Measurements from ENCODE around the gene SNX27. TPM values are rescaled to one million over a fixed set of nuclear protein-coding genes. Genes with fewer than 3 reads are reported as not detected.
A peak's percentile ranks its signal among the peaks of the same experiment; 100 is the strongest.

Gene SNX27
- total and polyA plus RNA-seq, 10 of the 15 experiments (the other 5 are each of a cell fraction or from before 2014, with no cell fraction given): 3.8 to 21.8 (median 12.5) TPM

DNA sequence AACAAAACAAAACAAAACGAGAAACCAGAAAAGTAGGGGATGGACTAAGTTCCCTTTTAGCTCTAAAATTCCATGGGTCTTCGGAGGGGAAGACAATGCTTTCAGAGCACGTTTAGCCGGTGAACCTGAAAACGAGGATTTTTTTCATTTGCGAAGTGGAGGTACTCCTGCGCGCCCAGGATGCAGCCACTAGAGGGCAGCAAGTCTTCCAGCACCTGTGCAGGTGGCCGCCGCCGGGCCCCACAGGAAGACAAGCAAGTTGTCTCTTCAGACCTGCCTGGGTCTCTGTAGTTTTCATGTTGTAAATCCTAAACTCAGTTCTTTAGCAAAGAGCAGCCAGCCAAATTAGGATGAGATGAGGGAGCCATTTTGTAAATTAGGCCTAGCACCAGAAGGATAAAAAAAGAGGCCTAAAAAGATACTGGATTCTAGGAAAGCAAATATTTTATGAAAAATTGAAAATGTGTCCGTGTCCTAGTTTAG, 17.7 kb upstream of the SNX27 start (continued):
- TF ChIP-seq, protein P1, sequence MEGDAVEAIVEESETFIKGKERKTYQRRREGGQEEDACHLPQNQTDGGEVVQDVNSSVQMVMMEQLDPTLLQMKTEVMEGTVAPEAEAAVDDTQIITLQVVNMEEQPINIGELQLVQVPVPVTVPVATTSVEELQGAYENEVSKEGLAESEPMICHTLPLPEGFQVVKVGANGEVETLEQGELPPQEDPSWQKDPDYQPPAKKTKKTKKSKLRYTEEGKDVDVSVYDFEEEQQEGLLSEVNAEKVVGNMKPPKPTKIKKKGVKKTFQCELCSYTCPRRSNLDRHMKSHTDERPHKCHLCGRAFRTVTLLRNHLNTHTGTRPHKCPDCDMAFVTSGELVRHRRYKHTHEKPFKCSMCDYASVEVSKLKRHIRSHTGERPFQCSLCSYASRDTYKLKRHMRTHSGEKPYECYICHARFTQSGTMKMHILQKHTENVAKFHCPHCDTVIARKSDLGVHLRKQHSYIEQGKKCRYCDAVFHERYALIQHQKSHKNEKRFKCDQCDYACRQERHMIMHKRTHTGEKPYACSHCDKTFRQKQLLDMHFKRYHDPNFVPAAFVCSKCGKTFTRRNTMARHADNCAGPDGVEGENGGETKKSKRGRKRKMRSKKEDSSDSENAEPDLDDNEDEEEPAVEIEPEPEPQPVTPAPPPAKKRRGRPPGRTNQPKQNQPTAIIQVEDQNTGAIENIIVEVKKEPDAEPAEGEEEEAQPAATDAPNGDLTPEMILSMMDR (IDR thresholded peaks at IDR 0.05 in 2 of 3, conservative IDR thresholded peaks at IDR 0.05 in 1 of 3; ENCODE audit: control insufficient read depth in 2 of 3, extremely low read depth in 1 of 3, insufficient read depth in 1 of 3, low read depth in 3 of 3, low read length in 3 of 3): peak; percentile 95 to 97 (median 95)
- TF ChIP-seq JUND (IDR thresholded peaks at IDR 0.05; ENCODE audit: low read depth, low read length) (no peak), RAD21 (IDR thresholded peaks at IDR 0.05; ENCODE audit: insufficient read depth, low read depth, low read length) (peak; percentile 81), ETV6 (conservative IDR thresholded peaks at IDR 0.05 in 1 of 2, IDR thresholded peaks at IDR 0.05 in 1 of 2; ENCODE audit: borderline replicate concordance in 1 of 2, low read depth in 1 of 2) (no peak), TCF12 (IDR thresholded peaks at IDR 0.05; ENCODE audit: low read depth, low read length) (peak; percentile 87), TCF3 (IDR thresholded peaks at IDR 0.05; ENCODE audit: borderline replicate concordance, insufficient read depth, low read depth, low read length) (peak; percentile 89; the same call in 1 of the 2 replicates), ZBTB4 (CRISPR knock-in tag; IDR thresholded peaks at IDR 0.05) (no peak), PKNOX1 (IDR thresholded peaks at IDR 0.05) (no peak), NFIC (IDR thresholded peaks at IDR 0.05; ENCODE audit: low read depth, low read length) (no peak), SRF (IDR thresholded peaks at IDR 0.05; ENCODE audit: low read depth in 2 of 2, low read length in 2 of 2) (no peak), STAT3 (IDR thresholded peaks at IDR 0.05; ENCODE audit: low read depth, low read length) (no peak)
- TF ChIP-seq, protein P2, sequence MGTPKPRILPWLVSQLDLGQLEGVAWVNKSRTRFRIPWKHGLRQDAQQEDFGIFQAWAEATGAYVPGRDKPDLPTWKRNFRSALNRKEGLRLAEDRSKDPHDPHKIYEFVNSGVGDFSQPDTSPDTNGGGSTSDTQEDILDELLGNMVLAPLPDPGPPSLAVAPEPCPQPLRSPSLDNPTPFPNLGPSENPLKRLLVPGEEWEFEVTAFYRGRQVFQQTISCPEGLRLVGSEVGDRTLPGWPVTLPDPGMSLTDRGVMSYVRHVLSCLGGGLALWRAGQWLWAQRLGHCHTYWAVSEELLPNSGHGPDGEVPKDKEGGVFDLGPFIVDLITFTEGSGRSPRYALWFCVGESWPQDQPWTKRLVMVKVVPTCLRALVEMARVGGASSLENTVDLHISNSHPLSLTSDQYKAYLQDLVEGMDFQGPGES (IDR thresholded peaks at IDR 0.05): no peak
